Fibroblast of skin of left quadriceps (primary cell): ENCODE results near the gene MYOM1.
"Not testable (repeated sequence)": the region's sequence is repeated elsewhere in the genome, so short reads cannot be mapped to it uniquely, and the experiment has no call there.

Experiments
- DNase-seq, 2 experiments: peaks; one replicate each; pipeline ENCODE4 v3.0.0-alpha.2; 2013; ENCODE audit warnings: low read depth in 2 of 2

MYOM1 gene

DNA sequence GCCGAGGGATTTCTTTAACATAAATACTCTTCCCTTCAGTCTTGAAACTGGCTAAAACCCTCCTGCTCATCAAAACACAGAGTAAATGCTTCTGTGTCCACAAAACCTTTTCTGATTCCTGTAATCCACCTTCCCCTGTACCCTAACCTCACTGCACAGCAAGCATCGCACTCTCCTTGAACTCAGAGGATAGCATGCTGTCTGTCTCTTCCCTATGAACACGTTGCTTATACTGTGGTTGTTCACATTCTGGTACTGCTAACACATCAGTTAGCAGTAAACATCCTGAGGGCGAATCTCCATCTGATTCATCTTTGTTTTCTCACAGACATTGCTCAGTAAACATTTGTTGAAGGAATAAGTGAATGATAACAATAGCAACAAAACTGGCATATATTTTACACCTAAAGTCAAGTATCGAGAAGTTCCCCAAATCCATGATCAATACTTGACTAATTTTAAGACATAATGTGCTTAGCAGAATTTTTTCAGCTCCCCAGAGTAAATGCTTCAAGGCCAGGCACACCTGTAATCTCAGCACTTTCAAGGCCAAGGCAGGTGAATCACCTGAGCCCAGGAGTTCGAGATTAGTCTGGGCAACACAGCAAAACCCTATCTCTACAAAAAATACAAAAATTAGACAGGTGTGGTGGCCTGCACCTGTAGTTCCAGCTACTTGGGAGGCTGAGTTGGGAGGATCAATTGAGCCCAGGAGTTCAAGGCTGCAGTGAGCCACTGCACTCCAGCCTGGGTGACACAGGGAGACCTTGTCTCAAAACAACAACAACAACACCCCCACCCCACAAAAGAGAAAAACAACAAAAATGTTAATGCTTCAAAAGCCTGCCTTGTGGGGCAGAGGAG lies 161.2 kb downstream of the MYOM1 start:
- no peak for DNase-seq

DNA sequence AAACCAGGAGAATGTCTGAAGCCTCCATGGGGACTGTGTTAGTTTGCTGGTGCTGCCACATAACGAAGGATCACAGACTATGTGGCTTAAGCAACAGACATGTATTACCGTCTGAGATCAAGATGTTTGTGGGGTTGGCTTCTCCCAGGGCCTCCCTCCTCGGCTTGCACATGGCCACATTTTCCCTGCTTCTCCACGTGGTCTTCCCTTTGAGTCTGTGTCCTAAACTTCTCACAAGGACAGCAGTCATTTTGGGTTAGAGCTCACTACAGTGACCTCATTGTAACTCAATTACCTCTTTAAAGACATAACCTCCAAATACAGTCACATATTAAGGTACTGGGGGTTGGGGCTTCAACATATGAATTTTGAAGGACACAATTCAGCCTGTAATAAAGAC lies 162.2 kb downstream of the MYOM1 start:
- DNase-seq: no peak

DNA sequence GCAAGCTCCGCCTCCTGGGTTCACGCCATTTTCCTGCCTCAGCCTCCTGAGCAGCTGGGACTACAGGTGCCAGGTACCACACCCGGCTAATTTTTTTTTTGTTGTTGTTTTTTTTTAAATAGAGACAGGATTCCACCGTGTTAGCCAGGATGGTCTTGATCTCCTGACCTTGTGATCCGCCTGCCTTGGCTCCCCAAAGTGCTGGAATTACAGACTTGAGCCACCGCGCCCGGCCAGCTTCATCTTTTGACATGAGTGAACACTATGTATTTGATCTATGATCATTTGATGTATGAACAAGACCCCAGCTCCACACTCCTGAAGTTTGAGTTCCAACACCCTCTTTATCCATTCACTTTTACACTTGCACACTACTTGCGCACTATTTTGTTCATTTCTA lies 163.5 kb downstream of the MYOM1 start:
- DNase-seq: no peak

DNA sequence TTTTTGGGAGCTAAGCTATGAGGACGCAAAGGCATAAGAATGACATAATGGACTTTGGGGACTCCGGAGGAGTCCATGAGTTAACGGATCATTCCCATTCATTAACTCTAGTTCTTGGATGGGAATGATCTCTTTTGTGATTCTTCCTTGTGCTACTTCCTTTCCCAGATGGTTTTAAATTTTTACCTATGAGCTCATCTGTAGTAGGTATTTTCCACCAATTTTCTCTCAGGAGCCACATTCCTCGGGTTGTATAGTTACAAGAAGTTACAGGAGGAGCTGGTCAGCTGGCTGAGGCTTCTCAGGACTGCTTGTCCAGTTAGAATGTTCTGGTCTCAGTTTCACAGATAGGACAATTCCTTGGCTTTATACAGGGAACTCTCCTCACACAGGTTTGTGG lies 164.0 kb downstream of the MYOM1 start:
- DNase-seq: no peak

DNA sequence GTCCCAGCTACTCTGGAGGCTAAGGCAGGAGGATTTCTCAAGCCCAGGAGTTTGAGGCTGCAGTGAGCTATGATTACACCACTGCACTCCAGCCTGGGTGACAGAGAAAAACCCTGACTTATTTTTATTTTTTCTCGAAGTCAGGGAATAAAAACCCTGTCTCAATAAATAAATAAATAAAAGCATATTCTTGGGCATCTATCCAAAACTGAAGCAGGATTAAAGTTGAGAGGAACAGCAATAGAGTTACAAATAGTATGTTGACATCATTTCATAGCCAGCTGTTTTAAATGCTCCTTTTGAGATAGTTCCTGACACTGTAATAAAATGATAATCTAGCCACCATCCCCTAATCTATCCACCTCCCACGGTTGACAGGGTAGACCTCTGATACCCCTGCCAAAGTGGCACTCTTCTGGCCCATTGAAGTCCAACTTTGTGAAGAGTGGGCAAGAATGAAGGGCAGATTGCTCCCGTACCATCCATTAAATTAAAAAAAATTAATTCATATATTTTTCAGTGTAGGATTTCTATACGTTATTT lies 164.5 kb downstream of the MYOM1 start:
- no peak for DNase-seq

- DNase-seq: no peak
Measured at GRCh38 chr18:3054780-3055179, 165.0 kb downstream of the MYOM1 start.

DNA sequence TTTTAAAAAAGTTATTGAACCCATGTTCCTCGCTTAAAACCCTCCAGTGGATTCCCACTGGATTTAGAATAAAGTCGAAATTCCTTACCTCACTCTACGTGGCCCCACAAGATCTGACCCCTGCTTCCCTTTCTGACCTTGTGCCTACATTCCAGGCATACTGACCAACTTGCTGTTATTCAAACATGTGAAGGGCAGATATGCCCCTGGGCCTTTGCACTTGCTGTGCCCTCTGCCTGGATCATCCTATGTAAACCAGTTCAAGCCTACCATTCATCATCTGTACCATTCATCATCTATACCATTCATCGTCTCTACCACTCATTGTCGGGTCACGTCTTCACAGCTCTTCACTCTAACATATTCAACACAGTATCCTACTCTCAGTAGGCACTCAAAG lies 165.6 kb downstream of the MYOM1 start:
- no peak for DNase-seq

- DNase-seq: no peak
Measured at GRCh38 chr18:3053081-3053480, 166.7 kb downstream of the MYOM1 start.

DNA sequence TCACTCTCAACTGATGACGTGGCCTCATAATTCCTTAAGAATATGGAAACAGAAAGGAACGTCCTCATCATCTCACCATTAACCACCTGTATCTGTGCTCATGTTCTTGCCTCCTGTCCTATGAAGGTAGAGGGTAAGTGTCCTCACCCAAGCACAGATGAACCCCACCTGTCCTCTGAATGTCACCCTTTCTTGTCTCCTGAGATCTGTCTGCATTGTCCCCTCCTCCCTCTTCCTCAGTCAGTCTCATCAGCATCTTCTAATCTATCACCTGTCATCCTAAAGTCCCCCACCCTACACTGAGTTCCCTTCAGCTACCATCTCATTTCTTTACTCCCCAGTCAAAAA lies 167.4 kb downstream of the MYOM1 start:
- DNase-seq: no peak

DNA sequence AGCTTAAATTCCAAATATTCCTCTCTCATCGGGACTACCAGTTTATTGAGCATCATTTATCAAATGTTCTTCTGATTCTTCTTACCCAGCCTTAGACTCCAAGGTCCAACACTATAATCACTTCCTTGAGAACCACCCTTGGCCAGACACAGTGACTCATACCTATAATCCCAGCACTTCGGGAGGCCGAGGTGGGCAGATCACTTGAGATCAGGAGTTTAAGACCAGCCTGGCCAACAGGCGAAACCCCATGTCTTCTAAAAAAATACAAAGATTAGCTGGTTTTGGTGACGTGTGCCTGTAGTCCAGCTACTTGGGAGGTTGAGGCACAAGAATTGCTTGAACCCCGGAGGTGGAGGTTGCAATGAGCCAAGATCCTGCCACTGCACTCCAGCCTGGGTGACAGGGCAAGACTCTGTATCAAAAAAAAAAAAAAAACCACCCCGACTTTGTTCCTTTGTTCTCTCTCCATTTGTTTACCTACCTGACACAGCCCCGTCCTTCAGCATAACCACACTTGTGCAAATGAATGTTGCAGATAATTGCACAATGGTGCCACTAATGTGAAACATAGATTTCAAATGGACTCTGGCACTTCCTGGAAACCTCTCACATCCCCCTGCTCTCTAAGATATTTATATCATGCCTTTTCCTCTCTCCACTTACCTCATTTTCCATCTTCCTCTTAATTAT lies 167.9 kb downstream of the MYOM1 start:
- no peak for DNase-seq

DNA sequence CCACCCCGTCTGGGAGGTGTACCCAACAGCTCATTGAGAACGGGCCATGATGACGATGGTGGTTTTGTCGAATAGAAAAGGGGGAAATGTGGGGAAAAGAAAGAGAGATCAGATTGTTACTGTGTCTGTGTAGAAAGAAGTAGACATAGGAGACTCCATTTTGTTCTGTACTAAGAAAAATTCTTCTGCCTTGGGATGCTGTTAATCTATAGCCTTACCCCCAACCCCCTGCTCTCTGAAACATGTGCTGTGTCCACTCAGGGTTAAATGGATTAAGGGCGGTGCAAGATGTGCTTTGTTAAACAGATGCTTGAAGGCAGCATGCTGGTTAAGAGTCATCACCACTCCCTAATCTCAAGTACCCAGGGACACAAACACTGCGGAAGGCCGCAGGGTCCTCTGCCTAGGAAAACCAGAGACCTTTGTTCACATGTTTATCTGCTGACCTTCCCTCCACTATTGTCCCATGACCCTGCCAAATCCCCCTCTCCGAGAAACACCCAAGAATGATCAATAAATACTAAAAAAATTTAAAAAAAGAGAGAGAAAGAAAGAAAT lies 169.8 kb downstream of the MYOM1 start:
- DNase-seq: not testable (repeated sequence)

GRCh38 chr18:3048820-3049349 lies 170.9 kb downstream of the MYOM1 start:
- no peak for DNase-seq

- DNase-seq: no peak
Measured at GRCh38 chr18:3048121-3048520, 171.6 kb downstream of the MYOM1 start.

GRCh38 chr18:3046216-3046808 lies 173.5 kb downstream of the MYOM1 start:
- DNase-seq: no peak

- no peak for DNase-seq
Measured at GRCh38 chr18:3044931-3045698, 174.7 kb downstream of the MYOM1 start.

GRCh38 chr18:3042379-3042778 lies 177.4 kb downstream of the MYOM1 start:
- no peak for DNase-seq

DNA sequence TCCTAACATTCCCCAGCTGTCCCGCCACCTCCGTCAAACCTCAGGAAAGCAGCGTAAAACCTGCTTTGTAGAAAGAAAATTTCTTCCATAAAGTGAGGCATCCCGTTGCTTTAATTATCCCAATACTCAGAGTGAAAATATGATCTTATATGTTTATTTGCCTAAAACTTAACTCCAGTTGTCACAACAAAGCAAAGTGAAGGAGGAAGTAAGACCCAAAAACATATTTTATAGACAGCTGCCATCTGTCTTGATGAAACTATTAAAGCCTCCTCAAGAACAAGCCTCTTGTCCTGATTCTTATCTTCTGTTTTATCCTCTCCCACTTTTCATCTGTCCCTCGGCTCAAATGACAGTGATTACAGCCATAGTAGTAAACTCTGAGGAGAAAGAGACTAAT lies 177.9 kb downstream of the MYOM1 start:
- DNase-seq: no peak

- no peak for DNase-seq
Measured at GRCh38 chr18:3040881-3041280, 178.9 kb downstream of the MYOM1 start.

GRCh38 chr18:3040173-3040572 lies 179.6 kb downstream of the MYOM1 start:
- no peak for DNase-seq

GRCh38 chr18:3037423-3037915 lies 182.3 kb downstream of the MYOM1 start:
- DNase-seq: no peak

DNA sequence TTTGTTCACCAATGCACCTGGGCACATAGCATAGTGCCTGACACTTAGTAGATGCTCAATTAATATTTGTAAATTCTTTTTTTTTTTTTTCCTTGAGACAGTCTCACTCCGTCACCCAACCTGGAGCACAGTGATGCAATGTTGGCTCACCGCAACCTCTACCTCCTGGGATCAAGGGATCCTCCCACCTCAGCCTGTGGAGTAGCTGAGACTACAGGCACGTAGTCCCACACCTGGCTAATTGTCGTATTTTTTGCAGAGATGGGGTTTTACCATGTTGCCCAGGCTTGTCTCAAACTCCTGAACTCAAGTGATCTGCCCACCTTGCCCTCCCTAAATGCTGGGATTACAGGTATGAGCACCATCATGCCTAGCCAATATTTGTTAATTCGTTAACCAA lies 183.7 kb downstream of the MYOM1 start:
- DNase-seq: no peak
